ENCODE data around the gene SPTB.

The SPTB gene

GRCh38 chr14:64760146-64760755 is 119.5 kb downstream of the SPTB start:
- DNase-seq = peak in 9 of 10 donors; percentile 51 to 93 (median 58)
- intact Hi-C loops (cut with DNase I) = loop anchor here (5.0 to 10.0 kb wide), 2 partner anchors 53 to 225 kb away; no protein-coding TSS in a partner anchor

GRCh38 chr14:64759555-64759938 is 120.2 kb downstream of the SPTB start:
- peak in 1 of 10 donors; percentile 35 for DNase-seq

GRCh38 chr14:64758691-64759554 is 120.8 kb downstream of the SPTB start:
- DNase-seq = peak in 4 of 10 donors; percentile 31 to 90 (median 78)
- intact Hi-C loops (cut with DNase I) = no loop called here

More at GRCh38 chr14:64759555-64759938, 120.2 kb downstream of the SPTB start:
- intact Hi-C loops (cut with DNase I) = no loop called here

- peak in 2 of 10 donors; percentile 55 for DNase-seq
- intact Hi-C loops (cut with DNase I) = no loop called here
Observed at GRCh38 chr14:64758025-64758521, 121.6 kb downstream of the SPTB start.

- peak in 2 of 10 donors; percentile 32 to 60 for DNase-seq
- intact Hi-C loops (cut with DNase I) = no loop called here
Observed at GRCh38 chr14:64757601-64758000, 122.1 kb downstream of the SPTB start.

- DNase-seq = peak in 2 of 10 donors; percentile 51 to 53
- intact Hi-C loops (cut with DNase I) = no loop called here
Observed at GRCh38 chr14:64756712-64757111, 123.0 kb downstream of the SPTB start.

- DNase-seq = no peak
- intact Hi-C loops (cut with DNase I) = no loop called here
Observed at GRCh38 chr14:64755781-64756221, 123.9 kb downstream of the SPTB start.

GRCh38 chr14:64754685-64755084 is 125.0 kb downstream of the SPTB start:
- DNase-seq = peak in 2 of 10 donors; percentile 47 to 74
- intact Hi-C loops (cut with DNase I) = no loop called here

GRCh38 chr14:64753999-64754398 is 125.7 kb downstream of the SPTB start:
- intact Hi-C loops (cut with DNase I) = no loop called here
- no peak for DNase-seq

- DNase-seq = peak in 2 of 10 donors; percentile 63 to 72
- intact Hi-C loops (cut with DNase I) = no loop called here
Observed at GRCh38 chr14:64753374-64753773, 126.3 kb downstream of the SPTB start.

- intact Hi-C loops (cut with DNase I) = no loop called here
Observed at GRCh38 chr14:64752909-64753308, 126.8 kb downstream of the SPTB start.

GRCh38 chr14:64748995-64749714 is 130.6 kb downstream of the SPTB start:
- intact Hi-C loops (cut with DNase I) = loop anchor here (5.0 kb wide), 1 partner anchor 77 kb away; no protein-coding TSS in a partner anchor
- DNase-seq = peak in 2 of 10 donors; percentile 73 to 83

More at GRCh38 chr14:64752909-64753308, 126.8 kb downstream of the SPTB start:
- peak in 1 of 10 donors; percentile 8 for DNase-seq

GRCh38 chr14:64748521-64748920 is 131.2 kb downstream of the SPTB start:
- intact Hi-C loops (cut with DNase I) = loop anchor here (5.0 kb wide), 1 partner anchor 76 kb away; no protein-coding TSS in a partner anchor
- peak in 1 of 10 donors; percentile 65 for DNase-seq

GRCh38 chr14:64747327-64747726 is 132.4 kb downstream of the SPTB start:
- intact Hi-C loops (cut with DNase I) = loop anchor here (5.0 kb wide), 1 partner anchor 75 kb away; no protein-coding TSS in a partner anchor
- DNase-seq = peak in 1 of 10 donors; percentile 35

- peak in 2 of 10 donors; percentile 65 to 79 for DNase-seq
- intact Hi-C loops (cut with DNase I) = loop anchor here (5.0 kb wide), 1 partner anchor 74 kb away; no protein-coding TSS in a partner anchor
Observed at GRCh38 chr14:64746298-64747250, 133.1 kb downstream of the SPTB start.

GRCh38 chr14:64745511-64746091 is 134.1 kb downstream of the SPTB start:
- intact Hi-C loops (cut with DNase I) = loop anchor here (5.0 kb wide), 1 partner anchor 73 kb away; no protein-coding TSS in a partner anchor
- peak in 2 of 10 donors; percentile 41 to 75 for DNase-seq

GRCh38 chr14:64743061-64743460 is 136.6 kb downstream of the SPTB start:
- intact Hi-C loops (cut with DNase I) = no loop called here
- DNase-seq = peak in 1 of 10 donors; percentile 44

GRCh38 chr14:64741961-64742360 is 137.7 kb downstream of the SPTB start:
- intact Hi-C loops (cut with DNase I) = no loop called here
- peak in 1 of 10 donors; percentile 55 for DNase-seq
